ENCODE data around the gene FRMD1.

The FRMD1 gene

GRCh38 chr6:168049277-168049676, 29.7 kb downstream of the FRMD1 start:
- Histone ChIP-seq H3K4me3 (ENCODE audit: low read depth in 1 of 2, low read length in 1 of 2) (no peak overlapping the region), H3K4me1 (ENCODE audit: control insufficient read depth in 1 of 2, insufficient read depth in 1 of 2, low read depth in 1 of 2, low read length in 1 of 2) (no peaks in the 10 kb centered on the region), H3K27ac (no peak overlapping the region), H3K27me3 (no peaks in the 10 kb centered on the region), H3K36me3 (no peaks in the 10 kb centered on the region), H3K9me3 (no peaks in the 10 kb centered on the region)
- TF ChIP-seq CTCF (IDR thresholded peaks at IDR 0.05), result no peak

GRCh38 chr6:168048724-168049025, 30.3 kb downstream of the FRMD1 start:
- Histone ChIP-seq H3K9me3 (no peaks in the 10 kb centered on the region), H3K27me3 (no peaks in the 10 kb centered on the region), H3K36me3 (no peaks in the 10 kb centered on the region), H3K27ac (no peak overlapping the region), H3K4me1 (ENCODE audit: control insufficient read depth in 1 of 2, insufficient read depth in 1 of 2, low read depth in 1 of 2, low read length in 1 of 2) (no peaks in the 10 kb centered on the region), H3K4me3 (ENCODE audit: low read depth in 1 of 2, low read length in 1 of 2) (no peak overlapping the region)
- no peak for TF ChIP-seq CTCF (IDR thresholded peaks at IDR 0.05)

- Histone ChIP-seq H3K9me3 (no peaks in the 10 kb centered on the region), H3K4me1 (ENCODE audit: control insufficient read depth in 1 of 2, insufficient read depth in 1 of 2, low read depth in 1 of 2, low read length in 1 of 2) (no peaks in the 10 kb centered on the region), H3K27me3 (no peaks in the 10 kb centered on the region), H3K27ac (no peak overlapping the region), H3K4me3 (ENCODE audit: low read depth in 1 of 2, low read length in 1 of 2) (no peak overlapping the region), H3K36me3 (no peaks in the 10 kb centered on the region)
- TF ChIP-seq CTCF (IDR thresholded peaks at IDR 0.05), result no peak
Observed at GRCh38 chr6:168047841-168048723, 30.9 kb downstream of the FRMD1 start.

DNA sequence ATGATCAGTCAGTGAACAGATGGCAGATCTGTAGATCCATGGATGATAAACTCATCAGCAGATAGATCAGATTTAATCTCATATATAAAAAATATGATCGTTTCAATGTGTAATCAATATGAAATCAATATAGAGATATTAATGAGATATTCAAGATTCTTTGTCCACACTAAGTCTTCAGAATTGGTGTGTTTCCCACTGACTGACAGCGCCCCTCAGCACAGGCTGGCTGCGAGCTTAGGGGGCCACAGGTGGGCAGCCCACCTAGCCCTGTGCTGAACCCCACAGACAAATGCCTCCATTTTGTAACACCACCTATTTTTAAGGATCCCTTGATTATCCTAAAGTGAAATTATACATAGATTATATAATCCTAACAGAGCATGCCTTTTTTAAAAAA, 32.3 kb downstream of the FRMD1 start:
- Histone ChIP-seq H3K36me3 (no peaks in the 10 kb centered on the region), H3K27me3 (no peaks in the 10 kb centered on the region), H3K9me3 (no peaks in the 10 kb centered on the region), H3K4me1 (ENCODE audit: control insufficient read depth in 1 of 2, insufficient read depth in 1 of 2, low read depth in 1 of 2, low read length in 1 of 2) (no peaks in the 10 kb centered on the region), H3K4me3 (ENCODE audit: low read depth in 1 of 2, low read length in 1 of 2) (no peak overlapping the region), H3K27ac (no peak overlapping the region)
- no peak for TF ChIP-seq CTCF (IDR thresholded peaks at IDR 0.05)

- H3K9me3 ChIP-seq, result peaks cover 2% of the 10 kb centered on the region
- no peak overlapping the region for H3K27ac ChIP-seq
- no peak overlapping the region for H3K4me3 ChIP-seq (ENCODE audit: low read depth in 1 of 2, low read length in 1 of 2)
- no peak for TF ChIP-seq CTCF (IDR thresholded peaks at IDR 0.05)
- H3K27me3 ChIP-seq, result no peaks in the 10 kb centered on the region
- no peaks in the 10 kb centered on the region for H3K36me3 ChIP-seq
- H3K4me1 ChIP-seq (ENCODE audit: control insufficient read depth in 1 of 2, insufficient read depth in 1 of 2, low read depth in 1 of 2, low read length in 1 of 2), result no peaks in the 10 kb centered on the region
Observed at GRCh38 chr6:168045706-168046620, 33.0 kb downstream of the FRMD1 start.

Data from neutrophil (primary cell).